Neuronal stem cell (in vitro differentiated cells): ENCODE results near the gene KCNAB2.
A peak's percentile ranks its signal among the peaks of the same experiment; 100 is the strongest.

Experiments
- DNase-seq: peaks from one replicate; pipeline ENCODE4 v3.0.0-alpha.2; 2013; ENCODE audit warnings: low spot score
- H2AFZ ChIP-seq: one replicate; pipeline ENCODE4 v1.6.1; 2013; ENCODE audit warnings: mild to moderate bottlenecking, low read length, inconsistent platforms
- H2AK5ac ChIP-seq: 2 replicates; pipeline ENCODE4 v1.6.1; 2013; ENCODE audit warnings: low read depth, mild to moderate bottlenecking, inconsistent platforms, low read length, moderate library complexity, mixed read lengths
- H2BK120ac ChIP-seq: 2 replicates; pipeline ENCODE4 v1.6.1; 2013; ENCODE audit warnings: low read depth, mild to moderate bottlenecking, inconsistent platforms, low read length, moderate library complexity, mixed read lengths
- H2BK12ac ChIP-seq: one replicate; pipeline ENCODE4 v1.6.1; 2013; ENCODE audit warnings: low read length, inconsistent platforms
- H2BK15ac ChIP-seq: 2 replicates; pipeline ENCODE4 v1.6.1; 2013; ENCODE audit warnings: mild to moderate bottlenecking, low read length, inconsistent platforms, mixed read lengths
- H2BK5ac ChIP-seq: one replicate; pipeline ENCODE4 v1.6.1; 2013; ENCODE audit warnings: inconsistent platforms, mild to moderate bottlenecking, low read length, moderate library complexity
- H3K14ac ChIP-seq: one replicate; pipeline ENCODE4 v1.6.1; 2013; ENCODE audit warnings: low read length, inconsistent platforms
- H3K18ac ChIP-seq: 2 replicates; pipeline ENCODE4 v1.6.1; 2013; ENCODE audit warnings: low read length, inconsistent platforms
- H3K23ac ChIP-seq: 2 replicates; pipeline ENCODE4 v1.6.1; 2013; ENCODE audit warnings: low read depth, mild to moderate bottlenecking, mixed read lengths, low read length, inconsistent platforms; ENCODE audit not compliant: poor library complexity
- H3K27ac ChIP-seq: replicated peaks from 3 replicates; pipeline ENCODE4 v1.5.1; 2013; ENCODE audit warnings: low read length, inconsistent platforms
- H3K27me3 ChIP-seq, 3 experiments: 2 replicates each; pipeline ENCODE4 v1.6.1; 2013; ENCODE audit warnings: low read length in 3 of 3, mild to moderate bottlenecking in 2 of 3, inconsistent platforms in 1 of 3, low read depth in 1 of 3, mixed read lengths in 1 of 3, moderate library complexity in 1 of 3; ENCODE audit not compliant: control insufficient read depth in 3 of 3, insufficient read depth in 3 of 3
- H3K36me3 ChIP-seq, 2 donors: replicated peaks in 1 of 2; 2 replicates each; pipeline ENCODE4 v1.6.1; 2013; ENCODE audit warnings: low read length in 2 of 2; ENCODE audit not compliant: control insufficient read depth in 2 of 2, insufficient read depth in 2 of 2
- H3K4ac ChIP-seq: 2 replicates; pipeline ENCODE4 v1.6.1; 2013; ENCODE audit warnings: inconsistent platforms, mild to moderate bottlenecking, low read length, moderate library complexity
- H3K4me1 ChIP-seq, 2 donors: 1 replicate in 1 of 2; 2 replicates in 1 of 2; pipeline ENCODE4 v1.6.1; 2013; ENCODE audit warnings: low read length in 2 of 2, low read depth in 1 of 2; ENCODE audit not compliant: control insufficient read depth in 2 of 2, insufficient read depth in 1 of 2
- H3K4me2 ChIP-seq: one replicate; pipeline ENCODE4 v1.6.1; 2013; ENCODE audit warnings: mild to moderate bottlenecking, low read length, inconsistent platforms; ENCODE audit not compliant: insufficient read depth, poor library complexity, severe bottlenecking
- H3K4me3 ChIP-seq, 2 donors: 2 replicates each; pipeline ENCODE4 v1.5.1; 2013; ENCODE audit warnings: low read length in 2 of 2, mild to moderate bottlenecking in 2 of 2, inconsistent platforms in 1 of 2, moderate library complexity in 1 of 2
- H3K79me1 ChIP-seq: one replicate; pipeline ENCODE4 v1.6.1; 2013; ENCODE audit warnings: low read depth, mild to moderate bottlenecking, inconsistent platforms, low read length, moderate library complexity
- H3K9ac ChIP-seq: one replicate; pipeline ENCODE4 v1.6.1; 2013; ENCODE audit warnings: mild to moderate bottlenecking, low read depth, low read length, inconsistent platforms; ENCODE audit not compliant: poor library complexity
- H3K9me3 ChIP-seq, 2 donors: replicated peaks in 1 of 2; 2 replicates each; pipeline versions ENCODE3 to v1.6.1; 2013; ENCODE audit warnings: low read length in 2 of 2, mild to moderate bottlenecking in 2 of 2, inconsistent platforms in 1 of 2, low read depth in 1 of 2, mixed read lengths in 1 of 2, moderate library complexity in 1 of 2; ENCODE audit not compliant: control insufficient read depth in 2 of 2, insufficient read depth in 1 of 2
- H4K8ac ChIP-seq: one replicate; pipeline ENCODE4 v1.6.1; 2013; ENCODE audit warnings: low read depth, mild to moderate bottlenecking, inconsistent platforms, low read length, moderate library complexity
- H4K91ac ChIP-seq: one replicate; pipeline ENCODE4 v1.6.1; 2013; ENCODE audit warnings: low read length, low read depth, mild to moderate bottlenecking, inconsistent platforms; ENCODE audit not compliant: poor library complexity
- WGBS, 2 donors: extraction: QIAGEN DNeasy Blood & Tissue Kit; methylation state at CpG; one replicate each; pipeline ENCODE4 v1.1.7; 2013; ENCODE audit warnings: missing lambda C conversion rate in 2 of 2, mixed read lengths in 1 of 2; ENCODE audit not compliant: insufficient read length in 2 of 2, insufficient replicate concordance in 1 of 2; ENCODE audit errors: extremely low coverage in 2 of 2; 5-methylcytosine and 5-hydroxymethylcytosine counted together

The KCNAB2 gene

GRCh38 chr1:6149597-6149996 is 103.9 kb downstream of the KCNAB2 start:
- H3K27me3 ChIP-seq, result peaks cover 0 to 83% (median 20%) of the 10 kb centered on the region in 3 experiments
- no peak overlapping the region for H2BK5ac ChIP-seq
- no peak for DNase-seq
- H2AFZ ChIP-seq, result no peak overlapping the region
- H4K91ac ChIP-seq, result no peak overlapping the region
- no peak overlapping the region for H2AK5ac ChIP-seq
- H3K79me1 ChIP-seq, result no peaks in the 10 kb centered on the region
- H3K4ac ChIP-seq, result no peak overlapping the region
- H2BK120ac ChIP-seq, result no peak overlapping the region
- no peak overlapping the region for H3K18ac ChIP-seq
- no peak overlapping the region for H2BK15ac ChIP-seq
- H3K9me3 ChIP-seq, result no peaks in the 10 kb centered on the region
- H3K9ac ChIP-seq, result no peak overlapping the region
- WGBS, 2 donors, result no CpG with 5 or more reads among the region's 1 CpG
- H3K36me3 ChIP-seq, result no peaks in the 10 kb centered on the region
- H2BK12ac ChIP-seq, result no peak overlapping the region
- H4K8ac ChIP-seq, result no peak overlapping the region
- no peak overlapping the region for H3K4me3 ChIP-seq
- H3K4me2 ChIP-seq, result no peak overlapping the region
- no peak overlapping the region for H3K14ac ChIP-seq
- H3K4me1 ChIP-seq, result peaks cover 3 to 9% of the 10 kb centered on the region in 2 donors
- H3K27ac ChIP-seq, result no peak overlapping the region
- H3K23ac ChIP-seq, result no peak overlapping the region

GRCh38 chr1:6150006-6150938 is 104.6 kb downstream of the KCNAB2 start:
- no peak for DNase-seq
- no peaks in the 10 kb centered on the region for H3K79me1 ChIP-seq
- H3K4ac ChIP-seq, result no peak overlapping the region
- no peak overlapping the region for H4K8ac ChIP-seq
- H2BK120ac ChIP-seq, result no peak overlapping the region
- H3K4me2 ChIP-seq, result no peak overlapping the region
- H2BK12ac ChIP-seq, result no peak overlapping the region
- no peak overlapping the region for H3K14ac ChIP-seq
- no peak overlapping the region for H2BK5ac ChIP-seq
- no peak overlapping the region for H3K4me3 ChIP-seq
- H3K23ac ChIP-seq, result no peak overlapping the region
- H3K4me1 ChIP-seq, result peaks cover 3 to 9% of the 10 kb centered on the region in 2 donors
- H3K18ac ChIP-seq, result no peak overlapping the region
- H2BK15ac ChIP-seq, result peak overlapping the region; percentile 39
- peaks cover 0 to 76% (median 20%) of the 10 kb centered on the region in 3 experiments for H3K27me3 ChIP-seq
- no peak overlapping the region for H2AFZ ChIP-seq
- no peak overlapping the region for H4K91ac ChIP-seq
- no peak overlapping the region for H3K27ac ChIP-seq
- H3K9ac ChIP-seq, result peak overlapping the region; percentile 34
- no peaks in the 10 kb centered on the region for H3K36me3 ChIP-seq
- WGBS, 2 donors, result 100% methylated on average over 3 of the region's 11 CpGs; no CpG with 5 or more reads in 1 of the 2 donors
- H2AK5ac ChIP-seq, result peak overlapping the region; percentile 58
- H3K9me3 ChIP-seq, result no peaks in the 10 kb centered on the region
